Heart left ventricle (tissue), 13 donors: ENCODE results near the gene GTPBP10.

ENCODE experiments used
- CTCF ChIP-seq, 12 donors: fragments of 200-600 bp; sonication (generic) in 4 of 12; IDR thresholded peaks; one replicate each; pipeline versions ENCODE4 v1.5.0 to v1.8.0; 2018 to 2022; ENCODE audit warnings: antibody characterized with exemption in 12 of 12, mild to moderate bottlenecking in 5 of 12
- POLR2A ChIP-seq, 2 donors: fragments of 450-650 bp; IDR thresholded peaks; one replicate each; pipeline ENCODE4 v1.6.1; 2017; ENCODE audit warnings: antibody characterized with exemption in 2 of 2, mild to moderate bottlenecking in 2 of 2, moderate library complexity in 2 of 2
- donor health status: ischemic (EF 13 %, LVEDD 7.1; RV severe dilation, severe dysfunction).
- donor health status: DM: no; HTN: yes; CAD: no.
- donor health status: DM: no; HTN: no; CAD: no.
- donor health status: ischemic (EF 25% LVEDD 6.9; RV normal size, moderate dysfunction).
- donor health status: ischemic (EF 25% LVEDD 5.7; RV mildly dilated, moderate dysfunction).
- donor health status: ischemic (EF 35%, LVEDD 5.7; RV mildly dilated, moderate dysfunction).
- donor health status: nonischemic (EF 11% LVEDD 7.7; RV severe dilation, severe dysfunction).
- donor health status: DM: yes; HTN: yes; CAD: no.
- donor health status: PGD.
- donor health status: ischemic (EF 29% LVEDD 5.4; RV normal size, mild dysfunction).
- donor health status: nonischemic (EF 23%, LVEDD 6.1; RV moderate dilation, normal function).

GRCh38 chr7:90430614-90431460 lies 84.3 kb downstream of the GTPBP10 start:
- TF ChIP-seq CTCF (IDR thresholded peaks at IDR 0.05) (no peak), POLR2A (IDR thresholded peaks at IDR 0.05) (no peak)
